GM19239 (cell line): ENCODE measurements around the gene LCN6.
"Not testable (repeated sequence)": the region's sequence is repeated elsewhere in the genome, so short reads cannot be mapped to it uniquely, and the experiment has no call there.

Experiments used
- DNase-seq: peaks from one replicate; pipeline ENCODE4 v3.0.0; 2011; ENCODE audit warnings: low spot score; ENCODE audit not compliant: insufficient read length
- FAIRE-seq: peaks from 2 replicates; lab custom pipeline; 2011; peaks lifted over from hg19 to GRCh38; lab: Jason Lieb, UNC

The LCN6 gene, protein sequence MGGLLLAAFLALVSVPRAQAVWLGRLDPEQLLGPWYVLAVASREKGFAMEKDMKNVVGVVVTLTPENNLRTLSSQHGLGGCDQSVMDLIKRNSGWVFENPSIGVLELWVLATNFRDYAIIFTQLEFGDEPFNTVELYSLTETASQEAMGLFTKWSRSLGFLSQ

DNA sequence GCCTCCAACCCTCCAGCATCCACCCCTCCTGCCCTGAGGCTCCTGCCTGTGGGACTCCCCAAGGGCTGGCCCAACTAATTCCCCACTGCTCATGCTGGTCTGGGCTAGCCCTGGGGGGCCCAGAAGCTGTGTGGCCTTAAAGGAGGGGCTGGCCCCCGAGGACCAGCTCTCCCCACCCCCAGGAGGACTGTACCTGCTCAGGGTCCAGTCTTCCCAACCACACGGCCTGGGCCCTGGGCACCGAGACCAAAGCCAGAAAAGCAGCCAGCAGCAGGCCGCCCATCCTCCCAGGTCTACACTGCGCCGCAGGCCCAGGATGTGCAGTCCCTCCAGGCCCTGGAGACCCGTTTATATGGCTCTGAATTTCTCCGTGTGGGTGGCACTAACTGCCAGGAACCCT is at the start of gene LCN6:
TSS of gene LCN6 (minus strand) at position 325 of the 400 bp plus-strand sequence. CDS start at position 283, 42 bp downstream.
- no peak for DNase-seq
- FAIRE-seq, result no peak

DNA sequence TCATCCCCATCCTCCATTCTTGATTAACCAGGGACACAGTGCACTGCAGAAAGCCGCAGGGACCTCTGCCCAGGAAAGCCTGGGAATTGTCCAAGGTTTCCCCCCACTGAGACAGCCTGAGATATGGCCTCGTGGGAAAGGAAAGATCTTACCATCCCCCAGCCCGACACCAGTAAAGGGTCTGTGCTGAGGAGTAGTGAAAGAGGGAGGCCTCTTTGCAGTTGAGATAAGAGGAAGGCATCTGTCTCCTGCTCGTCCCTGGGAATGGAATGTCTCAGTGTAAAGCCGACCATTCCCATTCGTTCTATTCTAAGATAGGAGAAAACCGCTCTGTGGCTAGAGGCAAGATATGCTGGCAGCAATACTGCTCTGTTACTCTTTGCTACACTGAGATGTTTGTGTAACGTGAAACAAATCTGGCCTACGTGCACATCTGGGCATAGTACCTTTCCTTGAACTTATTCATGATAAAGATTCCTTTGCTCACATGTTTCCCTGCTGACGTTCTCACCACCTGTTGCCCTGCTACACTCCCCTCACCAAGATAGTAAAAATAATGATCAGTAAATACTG is 48.5 kb upstream of the LCN6 start:
- FAIRE-seq, DNase-seq: not testable (repeated sequence)

DNA sequence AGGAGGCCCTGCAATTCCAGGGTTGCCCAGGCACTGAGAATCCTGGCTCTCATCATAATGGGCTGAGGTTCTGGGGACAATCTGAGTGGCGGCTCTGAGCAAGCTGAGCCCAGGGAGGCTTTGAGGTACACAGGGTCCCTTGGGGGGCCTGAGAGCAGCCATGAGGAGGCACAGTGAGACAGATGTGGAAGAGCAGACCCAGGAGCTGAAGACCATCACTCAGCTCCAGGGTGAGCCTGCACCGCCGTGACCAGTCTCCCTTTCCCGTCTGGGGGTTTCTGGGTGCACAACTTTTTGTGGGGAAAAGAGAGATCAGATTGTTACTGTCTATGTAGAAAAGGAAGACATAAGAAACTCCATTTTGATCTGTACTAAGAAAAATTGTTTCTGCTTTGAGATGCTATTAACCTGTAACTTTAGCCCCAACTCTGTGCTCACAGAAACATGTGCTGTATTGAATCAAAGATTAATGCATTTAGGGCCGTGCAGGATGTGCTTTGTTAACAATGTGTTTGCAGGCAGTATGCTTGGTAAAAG is 48.0 kb upstream of the LCN6 start, which contains the start of gene CCDC183:
TSS of gene CCDC183 (plus strand) at position 101 of the 537 bp plus-strand sequence. CDS start at position 161, 60 bp downstream.
- FAIRE-seq (no peak), DNase-seq (no peak)

DNA sequence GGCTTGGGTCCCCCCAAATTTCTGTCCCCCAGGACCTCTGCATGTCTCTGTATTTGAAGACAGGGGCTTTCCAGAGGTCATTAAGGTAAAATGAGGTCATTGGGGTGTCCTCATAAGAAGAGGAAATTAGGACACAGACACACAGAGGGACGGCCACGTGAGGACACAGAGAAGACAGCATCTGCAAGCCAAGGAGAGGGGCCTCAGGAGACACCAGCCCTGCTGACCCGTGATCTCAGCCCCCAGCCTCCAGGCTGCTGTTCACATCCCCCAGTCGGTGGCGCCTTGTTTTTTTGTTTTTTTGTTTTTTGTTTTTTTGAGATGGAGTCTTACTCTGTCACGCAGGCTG is 46.6 kb upstream of the LCN6 start:
- FAIRE-seq (no peak), DNase-seq (no peak)

DNA sequence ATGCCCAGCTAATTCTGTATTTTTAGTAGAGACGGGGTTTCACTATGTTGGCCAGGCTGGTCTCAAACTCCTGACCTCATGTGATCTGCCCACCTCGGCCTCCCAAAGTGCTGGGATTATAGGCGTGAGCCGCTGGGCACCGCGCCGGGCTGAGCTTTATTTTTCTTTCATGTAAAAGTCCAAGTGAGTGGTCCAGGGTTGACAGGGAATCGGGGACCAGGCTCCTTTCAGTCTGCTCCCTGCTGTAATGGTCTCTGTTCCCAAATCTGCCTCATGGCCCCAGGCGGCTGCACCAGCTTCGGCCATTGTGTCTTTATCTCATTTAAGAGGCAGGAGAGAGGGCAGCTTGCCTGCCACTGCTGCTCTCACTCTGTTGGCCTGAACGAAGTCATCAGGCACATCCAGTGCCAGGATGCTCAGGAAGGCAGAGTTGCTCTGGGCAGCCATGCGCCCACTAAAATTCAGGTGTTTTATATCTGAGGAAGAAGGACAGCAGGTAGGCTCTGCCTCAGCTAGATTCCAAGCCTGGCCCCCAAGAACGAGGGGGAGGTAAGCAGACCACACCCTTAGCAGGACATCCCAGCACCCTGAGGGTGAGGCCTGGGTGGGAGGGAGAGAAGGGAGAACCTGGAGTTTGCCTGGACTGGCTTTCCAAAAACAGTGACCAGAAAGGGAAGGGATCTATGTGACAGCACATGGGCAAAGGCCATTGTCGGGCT is 46.1 kb upstream of the LCN6 start:
- FAIRE-seq (no peak), DNase-seq (no peak)

DNA sequence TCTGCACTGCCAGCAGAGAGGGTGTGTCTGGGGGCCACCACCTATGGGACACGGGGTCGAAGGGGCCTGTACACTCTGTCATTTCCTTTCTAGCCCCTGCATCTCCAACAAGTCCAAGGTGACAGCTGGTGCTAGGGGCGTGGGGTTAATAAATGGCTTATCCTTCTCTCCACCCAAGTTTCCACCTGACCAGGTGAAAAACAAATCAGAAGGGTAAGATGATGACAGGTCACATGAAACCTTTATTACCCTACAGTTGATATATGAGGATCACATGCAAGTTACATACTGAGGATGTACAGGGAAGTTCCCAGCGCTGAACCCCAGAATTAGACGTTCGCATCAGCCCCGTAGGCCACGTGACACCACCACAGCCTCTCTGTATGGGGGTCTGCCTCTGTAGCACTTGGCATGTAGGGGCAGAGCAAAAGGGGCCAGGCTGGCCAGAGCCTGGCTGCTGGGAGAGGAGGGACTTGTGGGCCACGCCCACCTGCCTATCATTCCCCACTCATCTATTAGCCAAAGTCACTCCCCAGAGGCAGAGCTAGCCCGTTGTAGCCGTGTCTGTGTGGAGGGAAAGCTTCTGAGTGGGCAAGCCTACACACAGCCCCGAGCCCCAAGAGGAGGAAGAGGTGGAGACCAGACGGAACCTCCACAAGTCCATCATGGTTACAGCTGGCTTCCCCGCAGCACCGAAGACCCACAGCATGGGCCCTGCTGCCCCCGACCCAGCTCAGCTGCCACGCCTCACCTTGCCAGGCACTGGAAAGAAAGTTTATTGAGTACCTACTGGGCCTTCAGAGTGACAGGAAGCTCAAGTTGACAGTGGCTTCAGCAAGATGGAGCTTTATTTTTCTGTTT is 45.0 kb upstream of the LCN6 start:
- no peak for DNase-seq
- no peak for FAIRE-seq

DNA sequence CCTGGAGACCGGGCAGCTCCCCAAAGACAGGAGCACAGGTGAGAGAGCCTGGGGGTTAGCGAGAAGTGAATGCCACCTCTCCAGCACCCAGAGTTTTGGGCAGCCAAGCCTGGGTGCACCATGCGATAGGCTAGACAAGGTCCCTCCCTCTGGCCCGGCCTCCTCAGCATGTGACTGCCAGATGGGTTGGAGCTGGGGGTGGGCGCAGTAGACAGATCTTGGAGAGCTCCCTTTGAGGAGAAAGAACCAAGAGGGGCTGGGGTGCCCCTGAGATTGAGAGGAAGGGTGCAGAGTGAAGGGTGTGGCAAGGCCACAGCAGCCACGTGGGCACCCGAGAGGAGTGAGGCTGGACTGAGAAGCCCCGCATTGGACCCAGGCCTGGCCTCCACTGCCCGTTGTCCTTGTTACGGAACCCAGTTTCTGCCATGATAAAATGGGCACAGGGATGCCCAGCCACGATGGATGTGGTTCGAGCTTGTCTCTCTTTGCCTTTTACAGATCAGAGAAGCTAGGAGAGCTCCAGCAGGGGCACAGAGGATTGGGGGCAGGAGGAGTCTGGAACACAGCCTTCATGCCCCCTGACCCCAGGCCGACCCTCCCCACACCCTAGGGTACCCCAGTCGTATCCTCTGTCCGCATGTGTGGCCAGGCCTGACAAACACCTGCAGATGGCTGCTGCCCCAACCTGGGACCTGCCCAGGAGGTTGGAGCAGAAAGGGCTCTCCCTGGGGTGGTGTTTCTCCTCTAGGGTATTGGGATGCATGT is 44.2 kb upstream of the LCN6 start:
- no peak for FAIRE-seq
- no peak for DNase-seq

DNA sequence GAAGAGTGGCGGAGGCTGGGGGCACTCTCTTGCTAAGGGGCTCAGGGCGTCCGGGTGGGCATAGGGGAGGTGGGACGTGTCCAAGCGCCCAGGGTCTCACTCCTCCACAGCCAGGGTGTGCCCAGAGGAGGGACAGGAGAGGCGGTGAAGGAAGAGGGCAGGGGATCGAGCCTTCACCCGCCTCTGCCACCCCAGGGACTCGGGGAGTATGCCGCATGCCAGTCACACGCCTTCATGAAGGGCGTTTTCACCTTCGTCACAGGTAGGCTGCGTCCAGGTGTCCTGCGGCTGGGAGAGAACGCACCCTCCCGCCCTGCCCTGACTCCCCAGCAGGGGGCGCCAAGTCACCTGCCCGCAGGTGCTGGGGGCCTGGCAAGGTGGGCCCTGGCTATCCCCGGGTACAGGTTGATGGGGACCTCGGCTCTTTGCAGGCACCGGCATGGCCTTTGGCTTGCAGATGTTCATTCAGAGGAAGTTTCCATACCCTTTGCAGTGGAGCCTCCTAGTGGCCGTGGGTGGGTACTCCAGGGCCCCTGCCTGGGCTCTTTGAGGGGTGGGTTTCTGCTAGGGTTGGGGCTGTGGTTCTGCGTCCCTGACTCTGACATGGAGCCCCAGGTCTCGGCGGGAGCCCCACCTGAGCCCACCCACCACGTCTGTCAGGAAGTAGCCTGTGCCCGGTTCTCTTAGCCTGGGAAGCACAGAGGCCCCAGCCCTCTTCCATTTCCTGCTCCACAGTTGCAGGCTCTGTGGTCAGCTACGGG is 43.4 kb upstream of the LCN6 start:
- FAIRE-seq (no peak), DNase-seq (no peak)

DNA sequence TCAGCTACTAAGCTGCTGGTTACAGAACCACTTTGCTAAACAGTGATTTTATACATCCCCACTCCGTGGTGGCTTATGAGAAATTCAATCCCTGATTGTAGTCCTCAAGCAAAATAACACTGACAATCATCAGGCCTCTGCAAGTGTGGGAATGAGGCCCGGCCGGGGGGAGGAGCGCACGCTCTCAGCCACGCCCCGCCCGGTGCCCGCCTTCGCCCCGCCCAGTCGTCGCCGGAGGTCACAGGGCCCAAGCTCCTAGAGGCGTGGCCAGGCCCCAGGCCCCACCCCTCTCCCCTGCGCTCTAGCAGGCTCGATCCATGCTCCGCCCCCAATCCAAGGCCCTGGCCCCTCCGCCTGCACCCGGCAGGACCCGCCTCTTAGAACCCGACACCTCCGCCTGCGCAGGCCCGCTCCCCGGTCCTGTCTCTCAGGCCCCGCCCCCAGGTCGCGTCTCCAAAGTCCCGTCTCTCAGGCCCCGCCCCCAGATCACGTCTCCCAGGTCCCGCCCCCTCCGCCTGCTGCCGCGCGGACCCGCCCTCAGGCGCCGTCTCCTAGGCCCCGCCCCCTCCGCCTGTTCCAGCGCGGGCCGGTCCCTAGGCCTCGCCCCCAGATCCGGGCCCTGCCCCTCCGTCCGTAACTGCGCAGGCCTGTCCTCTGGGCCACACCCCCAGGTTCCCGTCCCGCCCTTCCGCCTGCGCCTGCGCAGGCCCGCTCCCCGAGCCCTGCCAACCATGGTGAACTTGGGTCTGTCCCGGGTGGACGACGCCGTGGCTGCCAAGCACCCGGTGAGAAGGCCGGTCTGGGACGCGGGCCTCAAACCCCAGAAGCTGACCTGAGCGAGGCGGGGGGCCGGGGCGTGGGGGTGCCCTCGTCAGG is 42.6 kb upstream of the LCN6 start, which contains the start of gene TMEM141:
TSS of gene TMEM141 (plus strand) at position 705 of the 876 bp plus-strand sequence. CDS start at position 732, 27 bp downstream.
- FAIRE-seq (peak; percentile 92), DNase-seq (peak; percentile 88)

DNA sequence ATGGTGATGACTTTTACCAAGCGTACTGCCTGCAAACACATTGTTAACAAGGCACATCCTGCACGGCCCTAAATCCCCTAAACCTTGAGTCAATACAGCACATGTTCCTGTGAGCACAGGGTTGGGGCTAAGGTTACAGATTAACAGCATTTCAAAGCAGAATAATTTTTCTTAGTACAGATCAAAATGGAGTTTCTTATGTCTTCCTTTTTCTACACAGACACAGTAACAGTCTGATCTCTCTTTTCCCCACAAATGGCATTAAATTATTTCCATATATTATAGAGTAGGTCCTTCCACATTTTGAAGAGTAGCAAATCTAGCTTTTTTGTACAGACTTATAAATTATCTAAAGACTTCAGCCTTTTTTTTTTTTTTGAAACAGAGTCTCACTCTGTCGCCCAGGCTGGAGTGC is 41.2 kb upstream of the LCN6 start:
- DNase-seq, result no peak
- FAIRE-seq, result no peak

DNA sequence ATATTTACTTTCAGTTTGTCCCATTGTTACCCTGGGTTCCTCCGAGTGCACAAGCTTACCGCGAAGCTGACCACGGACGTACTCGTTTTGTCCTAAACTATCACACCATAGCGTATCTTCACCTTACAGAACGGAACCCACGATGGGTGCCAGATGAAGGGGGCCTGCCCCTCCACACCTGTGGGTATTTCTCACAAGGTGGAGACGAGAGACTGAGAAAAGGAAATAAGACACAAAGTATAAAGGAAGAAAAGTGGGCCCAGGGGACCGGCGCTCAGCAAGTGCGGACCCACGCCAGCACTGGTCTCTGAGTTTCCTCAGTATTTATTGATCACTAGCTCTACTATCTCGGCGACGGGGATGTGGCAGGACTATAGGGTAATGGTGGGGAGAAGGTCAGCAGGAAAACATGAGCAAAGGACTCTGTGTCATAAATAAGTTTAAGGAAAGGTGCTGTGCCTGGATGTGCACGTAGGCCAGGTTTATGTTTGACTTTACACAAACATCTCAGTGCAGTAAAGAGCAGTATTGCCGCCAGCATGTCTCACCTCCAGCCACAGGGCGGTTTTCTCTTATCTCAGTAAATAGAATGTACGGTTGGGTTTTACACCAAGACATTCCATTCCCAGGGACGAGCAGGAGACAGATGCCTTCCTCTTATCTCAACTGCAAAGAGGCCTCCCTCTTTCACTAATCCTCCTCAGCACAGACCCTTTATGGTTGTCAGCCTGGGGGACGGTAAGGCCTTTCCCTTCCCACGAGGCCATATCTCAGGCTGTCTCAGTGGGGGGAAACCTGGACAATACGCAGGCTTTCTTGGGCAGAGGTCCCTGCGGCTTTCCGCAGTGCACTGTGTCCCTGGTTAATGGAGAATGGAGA is 40.6 kb upstream of the LCN6 start:
- not testable (repeated sequence) for FAIRE-seq, DNase-seq

DNA sequence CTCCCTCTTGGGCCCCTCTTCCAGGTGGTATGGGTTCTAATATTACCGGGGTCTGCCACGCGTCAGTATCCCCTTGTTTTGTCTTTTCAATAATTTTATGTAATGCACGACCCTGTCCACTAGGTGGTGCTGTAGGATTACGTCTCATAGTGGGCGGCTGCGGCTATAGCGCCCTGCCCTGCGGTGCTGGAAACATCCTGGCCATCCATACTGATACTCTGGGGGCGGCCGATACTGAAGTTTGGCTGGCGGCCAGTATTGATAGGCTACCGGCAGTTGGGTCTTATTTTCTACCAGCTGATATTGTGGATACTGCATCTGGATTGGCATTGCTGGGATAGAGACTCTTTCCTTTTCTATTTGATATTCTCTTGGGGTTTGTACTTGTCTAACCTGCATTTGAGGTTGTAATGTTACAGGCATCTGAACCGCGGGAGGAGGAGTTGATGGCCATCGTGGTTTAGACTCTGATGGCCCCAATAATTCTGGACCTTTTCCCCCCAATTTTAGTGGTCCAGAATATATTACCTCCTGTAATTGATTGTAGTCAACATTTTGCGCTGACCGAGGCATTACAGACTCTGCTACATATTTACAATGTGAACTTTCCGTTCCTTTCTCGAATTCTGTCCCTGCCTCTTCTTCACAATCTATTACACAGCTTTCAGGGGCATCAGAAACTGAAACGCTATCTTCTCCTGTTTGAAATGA is 39.5 kb upstream of the LCN6 start:
- DNase-seq (no peak), FAIRE-seq (peak; percentile 92)

DNA sequence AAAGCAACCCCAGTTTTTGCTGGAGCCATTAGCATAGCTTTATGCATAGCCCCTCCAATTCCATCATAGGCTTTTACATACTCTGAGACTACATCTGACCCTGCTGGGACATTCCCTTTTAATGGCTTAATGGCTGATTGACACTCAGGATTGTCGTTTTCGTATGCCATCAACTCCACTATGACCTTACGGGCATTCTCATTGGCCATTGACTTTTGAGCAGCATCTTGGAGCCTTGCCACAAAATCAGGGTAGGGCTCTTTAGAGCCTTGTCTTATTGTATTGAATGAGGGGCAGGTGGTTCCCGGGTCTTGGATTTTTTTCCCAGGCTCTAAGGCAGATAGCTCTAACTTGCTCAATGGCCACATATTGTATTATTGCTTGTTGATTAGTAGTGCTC is 38.7 kb upstream of the LCN6 start:
- not testable (repeated sequence) for FAIRE-seq, DNase-seq

DNA sequence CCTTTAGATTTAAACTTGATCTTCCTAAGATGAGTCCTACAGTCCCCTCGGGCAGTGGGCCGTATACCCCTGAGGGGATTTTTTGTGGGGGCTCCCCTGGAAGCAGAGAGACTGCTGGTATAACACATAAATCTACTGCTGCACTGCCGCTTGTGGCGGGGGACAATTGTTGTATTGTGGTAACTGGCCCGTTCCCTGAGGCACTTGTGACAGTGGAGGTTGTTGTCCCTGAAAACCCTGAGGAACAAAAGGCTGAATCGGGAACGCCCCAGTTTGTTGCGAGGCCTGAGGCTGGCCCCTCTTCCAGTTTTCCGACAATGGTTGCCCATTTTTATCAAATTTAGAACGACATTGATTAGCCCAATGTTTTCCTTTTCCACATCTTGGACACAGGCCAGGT is 38.1 kb upstream of the LCN6 start:
- no peak for DNase-seq
- no peak for FAIRE-seq

DNA sequence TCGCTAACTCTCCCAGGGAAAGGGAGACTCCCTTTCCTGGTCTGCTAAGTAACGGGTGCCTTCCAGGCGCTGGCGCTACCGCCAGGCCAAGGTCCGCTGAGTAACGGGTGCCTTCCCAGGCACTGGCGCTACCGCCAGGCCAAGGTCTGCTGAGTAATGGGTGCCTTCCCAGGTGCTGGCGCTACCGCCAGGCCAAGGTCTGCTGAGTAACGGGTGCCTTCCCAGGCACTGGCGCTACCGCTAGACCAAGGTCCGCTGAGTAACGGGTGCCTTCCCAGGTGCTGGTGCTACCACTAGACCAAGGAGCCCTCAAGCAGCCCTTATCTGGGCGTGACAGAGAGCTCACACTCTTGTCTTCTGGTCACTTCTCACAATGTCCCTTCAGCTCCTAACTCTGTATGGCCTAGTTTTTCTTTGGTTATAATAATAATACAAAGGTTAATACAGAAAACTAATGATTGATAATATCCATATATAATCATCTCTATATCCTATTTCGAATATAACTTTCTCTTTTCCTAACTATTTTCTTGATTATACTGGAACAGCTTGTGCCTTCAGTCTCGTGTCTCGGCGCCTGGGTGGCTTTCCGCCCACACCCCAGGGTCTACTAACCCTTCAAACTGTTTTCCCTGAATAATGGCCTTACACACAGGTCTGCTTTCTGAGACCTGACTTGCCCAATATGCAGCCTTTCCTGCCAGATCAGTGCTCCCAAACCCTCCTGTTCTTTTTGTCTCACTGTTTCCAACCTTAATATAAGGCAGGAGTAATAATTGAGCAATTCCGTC is 37.4 kb upstream of the LCN6 start:
- not testable (repeated sequence) for DNase-seq

DNA sequence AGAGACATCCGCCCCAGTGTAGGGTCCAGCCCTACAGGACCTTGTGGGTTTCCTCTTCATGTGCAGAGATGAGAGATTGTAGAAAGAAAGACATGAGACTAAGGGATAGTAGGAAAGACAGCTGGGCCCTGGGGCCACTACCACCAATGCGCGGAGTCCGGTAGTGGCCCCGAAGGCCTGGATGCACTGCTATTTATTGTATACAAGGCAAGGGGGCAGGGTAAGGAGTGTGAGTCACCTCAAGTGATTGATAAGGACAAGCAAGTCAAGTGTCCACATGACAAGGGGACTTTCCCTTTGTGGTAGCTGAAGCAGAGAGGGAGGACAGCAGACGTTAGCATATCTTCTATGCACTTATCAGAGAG is 36.7 kb upstream of the LCN6 start:
- DNase-seq (no peak), FAIRE-seq (no peak)

More for the DNA sequence above, 37.4 kb upstream of the LCN6 start:
- FAIRE-seq, result not testable (repeated sequence)
